Measurements from ENCODE around the gene FAM221A. TPM values are rescaled to one million over a fixed set of nuclear protein-coding genes. Genes with fewer than 3 reads are reported as not detected.

FAM221A gene, protein sequence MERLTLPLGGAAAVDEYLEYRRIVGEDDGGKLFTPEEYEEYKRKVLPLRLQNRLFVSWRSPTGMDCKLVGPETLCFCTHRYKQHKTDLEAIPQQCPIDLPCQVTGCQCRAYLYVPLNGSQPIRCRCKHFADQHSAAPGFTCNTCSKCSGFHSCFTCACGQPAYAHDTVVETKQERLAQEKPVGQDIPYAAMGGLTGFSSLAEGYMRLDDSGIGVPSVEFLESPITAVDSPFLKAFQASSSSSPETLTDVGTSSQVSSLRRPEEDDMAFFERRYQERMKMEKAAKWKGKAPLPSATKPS
- total RNA-seq, result 10 to 100 TPM in 1 of 2 donors, 1 to 10 TPM in 1; 7.0 to 30.8 TPM

DNA sequence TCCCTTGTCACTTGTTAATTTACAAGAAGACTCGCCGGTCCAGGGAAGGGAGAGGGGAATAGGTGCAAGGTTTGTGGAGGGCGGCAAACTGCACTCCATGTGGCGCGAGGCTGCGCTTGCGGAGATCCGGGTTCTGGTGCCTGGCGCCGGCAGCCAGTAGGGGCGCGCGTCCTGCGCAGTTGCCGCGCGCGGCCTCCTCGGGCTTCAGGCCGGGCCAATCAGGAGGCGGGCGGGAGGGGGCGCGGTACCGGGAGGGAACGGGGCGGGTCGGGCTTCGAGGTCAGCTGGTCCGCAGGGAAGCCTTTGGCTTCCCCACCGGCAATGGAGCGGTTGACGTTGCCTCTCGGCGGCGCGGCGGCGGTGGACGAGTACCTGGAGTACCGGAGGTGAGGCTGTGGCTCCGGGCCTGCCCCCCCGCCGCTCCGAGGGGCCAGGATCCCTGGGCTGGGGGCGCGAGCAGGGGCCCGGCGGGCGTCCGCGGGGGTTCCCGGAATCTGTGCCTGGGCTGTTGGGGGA, at the start of gene FAM221A:
Gene FAM221A, plus strand, starts transcription at position 302 of the 516 bp plus-strand sequence. Its CDS starts 20 bp downstream, at position 322.
- intact Hi-C loops (cut with DNase I), result loop anchor here (2.0 to 10.0 kb wide), 2 partner anchors 83 to 665 kb away; partner anchors contain the start of genes CCDC126 and HYCC1
- Histone ChIP-seq H3K36me3 (no peaks in the 10 kb centered on the region), H3K4me3 (peak within 1 kb of the TSS; percentile 64 to 69), H3K4me1 (replicated peaks) (no peaks in the 10 kb centered on the region), H3K27me3 (replicated peaks; ENCODE audit: insufficient read depth) (no peaks in the 10 kb centered on the region), H3K9me3 (no peaks in the 10 kb centered on the region), H3K27ac (peak within 1 kb of the TSS; percentile 80)
- TF ChIP-seq, protein P1, sequence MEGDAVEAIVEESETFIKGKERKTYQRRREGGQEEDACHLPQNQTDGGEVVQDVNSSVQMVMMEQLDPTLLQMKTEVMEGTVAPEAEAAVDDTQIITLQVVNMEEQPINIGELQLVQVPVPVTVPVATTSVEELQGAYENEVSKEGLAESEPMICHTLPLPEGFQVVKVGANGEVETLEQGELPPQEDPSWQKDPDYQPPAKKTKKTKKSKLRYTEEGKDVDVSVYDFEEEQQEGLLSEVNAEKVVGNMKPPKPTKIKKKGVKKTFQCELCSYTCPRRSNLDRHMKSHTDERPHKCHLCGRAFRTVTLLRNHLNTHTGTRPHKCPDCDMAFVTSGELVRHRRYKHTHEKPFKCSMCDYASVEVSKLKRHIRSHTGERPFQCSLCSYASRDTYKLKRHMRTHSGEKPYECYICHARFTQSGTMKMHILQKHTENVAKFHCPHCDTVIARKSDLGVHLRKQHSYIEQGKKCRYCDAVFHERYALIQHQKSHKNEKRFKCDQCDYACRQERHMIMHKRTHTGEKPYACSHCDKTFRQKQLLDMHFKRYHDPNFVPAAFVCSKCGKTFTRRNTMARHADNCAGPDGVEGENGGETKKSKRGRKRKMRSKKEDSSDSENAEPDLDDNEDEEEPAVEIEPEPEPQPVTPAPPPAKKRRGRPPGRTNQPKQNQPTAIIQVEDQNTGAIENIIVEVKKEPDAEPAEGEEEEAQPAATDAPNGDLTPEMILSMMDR (IDR thresholded peaks at IDR 0.05), result peak; percentile 61 to 76 (median 69)
- peak; percentile 16 for TF ChIP-seq POLR2A (IDR thresholded peaks at IDR 0.05)
- peak; percentile 53 for TF ChIP-seq POLR2AphosphoS5 (IDR thresholded peaks at IDR 0.05)
- DNase-seq (ENCODE audit: low spot score), result peak; percentile 85
- WGBS, result 1% methylated on average over 47 of the region's 53 CpGs

DNA sequence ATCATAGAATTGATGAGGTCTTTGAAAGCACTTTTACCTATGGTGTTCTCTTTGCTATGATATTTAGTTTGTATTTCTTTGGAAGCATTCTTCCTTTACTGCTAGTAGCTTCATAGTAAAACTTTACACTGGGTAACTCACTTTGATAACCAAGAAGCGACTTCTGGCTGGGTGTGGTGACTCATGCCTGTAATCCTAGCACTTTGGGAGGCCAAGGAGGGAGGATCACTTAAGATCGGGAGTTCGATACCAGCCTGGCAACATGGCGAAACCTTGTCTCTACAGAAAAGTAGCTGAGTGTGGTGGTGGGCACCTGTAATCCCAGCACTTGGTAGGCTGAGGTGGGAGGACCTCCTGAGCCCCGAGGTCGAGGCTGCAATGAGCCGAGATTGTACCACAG, 46.6 kb upstream of the FAM221A start:
- DNase-seq (ENCODE audit: low spot score), result no peak
- H3K9me3 ChIP-seq, result no peaks in the 10 kb centered on the region
- H3K4me3 ChIP-seq, result no peak overlapping the region
- H3K4me1 ChIP-seq (replicated peaks), result no peaks in the 10 kb centered on the region
- no peaks in the 10 kb centered on the region for H3K36me3 ChIP-seq
- no peaks in the 10 kb centered on the region for H3K27me3 ChIP-seq (replicated peaks; ENCODE audit: insufficient read depth)
- intact Hi-C loops (cut with DNase I), result no loop called here
- 89% methylated on average over 7 of the region's 7 CpGs for WGBS
- H3K27ac ChIP-seq, result no peak overlapping the region
- TF ChIP-seq, protein P1 (IDR thresholded peaks at IDR 0.05), result no peak
- TF ChIP-seq POLR2AphosphoS5 (IDR thresholded peaks at IDR 0.05) (no peak), POLR2A (IDR thresholded peaks at IDR 0.05) (no peak)

DNA sequence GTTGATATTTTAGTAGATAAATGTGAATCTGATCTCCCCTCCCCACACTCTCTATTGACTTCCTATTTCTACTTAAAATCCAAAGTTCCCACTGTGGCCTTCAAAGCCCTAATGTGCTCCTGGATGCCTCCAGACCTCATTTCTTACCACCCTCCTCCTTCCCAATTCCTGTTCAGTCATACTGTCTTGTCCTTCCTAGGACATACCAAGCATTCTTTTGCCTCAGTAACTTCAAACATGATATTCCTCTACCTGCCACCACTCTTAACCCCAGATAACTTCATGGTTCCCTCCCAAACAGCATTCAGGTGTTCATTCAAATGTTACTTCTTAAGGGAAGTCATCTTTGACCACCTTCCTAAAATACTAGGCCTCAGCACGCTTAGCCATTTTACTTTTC, 34.2 kb upstream of the FAM221A start:
- Histone ChIP-seq H3K4me3 (no peak overlapping the region), H3K4me1 (replicated peaks) (no peaks in the 10 kb centered on the region), H3K9me3 (no peaks in the 10 kb centered on the region), H3K27ac (no peak overlapping the region), H3K27me3 (replicated peaks; ENCODE audit: insufficient read depth) (no peaks in the 10 kb centered on the region), H3K36me3 (no peaks in the 10 kb centered on the region)
- TF ChIP-seq POLR2A (IDR thresholded peaks at IDR 0.05), result no peak
- no peak for TF ChIP-seq POLR2AphosphoS5 (IDR thresholded peaks at IDR 0.05)
- TF ChIP-seq, protein P1 (IDR thresholded peaks at IDR 0.05), result no peak
- intact Hi-C loops (cut with DNase I), result no loop called here
- 97% methylated on average over 1 of the region's 1 CpG for WGBS
- no peak for DNase-seq (ENCODE audit: low spot score)

DNA sequence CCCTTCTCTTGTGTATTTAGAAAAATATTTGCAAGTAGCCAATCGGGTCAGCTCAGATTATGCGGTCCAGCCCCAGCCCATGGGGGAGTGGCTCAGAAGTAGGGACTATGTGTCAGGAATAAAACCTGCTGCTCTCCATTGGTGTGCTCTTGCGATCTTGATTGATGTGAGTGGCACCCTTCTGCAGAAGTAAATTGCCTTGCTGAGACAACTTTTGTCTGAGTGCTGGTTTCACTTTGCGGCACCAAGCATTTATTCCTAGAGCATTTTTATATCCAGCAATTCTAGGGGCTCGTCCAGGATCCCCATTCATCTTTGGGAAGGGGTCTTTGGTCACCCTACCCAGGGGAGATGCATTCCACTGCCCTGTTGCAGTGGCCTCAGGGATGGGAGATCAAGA, 26.1 kb upstream of the FAM221A start:
- 91% methylated on average over 5 of the region's 5 CpGs for WGBS
- no peaks in the 10 kb centered on the region for H3K27me3 ChIP-seq (replicated peaks; ENCODE audit: insufficient read depth)
- H3K27ac ChIP-seq, result no peak overlapping the region
- no peak overlapping the region for H3K4me3 ChIP-seq
- intact Hi-C loops (cut with DNase I), result no loop called here
- TF ChIP-seq POLR2A (IDR thresholded peaks at IDR 0.05) (no peak), POLR2AphosphoS5 (IDR thresholded peaks at IDR 0.05) (no peak)
- TF ChIP-seq, protein P1 (IDR thresholded peaks at IDR 0.05), result no peak
- DNase-seq (ENCODE audit: low spot score), result no peak
- no peaks in the 10 kb centered on the region for H3K36me3 ChIP-seq
- H3K4me1 ChIP-seq (replicated peaks), result no peaks in the 10 kb centered on the region
- no peaks in the 10 kb centered on the region for H3K9me3 ChIP-seq

DNA sequence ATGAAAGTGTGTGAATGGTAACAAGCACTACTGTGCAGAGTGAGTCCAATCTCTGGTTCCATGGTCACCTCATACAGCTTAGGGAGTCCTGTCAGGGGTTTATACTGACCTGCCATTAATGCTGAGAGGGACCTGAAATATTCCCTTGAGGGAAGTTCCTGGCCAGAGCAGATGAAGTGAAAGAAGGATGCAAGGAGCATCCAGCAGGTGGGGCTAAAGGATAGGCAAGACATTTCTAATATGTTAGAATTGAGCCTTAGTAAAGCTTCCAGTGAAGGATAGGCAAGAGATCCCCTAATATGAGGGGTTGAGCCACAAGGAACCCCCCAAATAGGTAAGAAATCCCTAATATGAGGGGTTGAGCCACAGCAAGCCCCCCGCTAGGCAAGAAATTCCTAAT, 25.5 kb upstream of the FAM221A start:
- no peaks in the 10 kb centered on the region for H3K9me3 ChIP-seq
- H3K36me3 ChIP-seq, result no peaks in the 10 kb centered on the region
- DNase-seq (ENCODE audit: low spot score), result peak; percentile 23
- 82% methylated on average over 1 of the region's 1 CpG for WGBS
- no peak overlapping the region for H3K27ac ChIP-seq
- intact Hi-C loops (cut with DNase I), result no loop called here
- H3K27me3 ChIP-seq (replicated peaks; ENCODE audit: insufficient read depth), result no peaks in the 10 kb centered on the region
- TF ChIP-seq, protein P1 (IDR thresholded peaks at IDR 0.05), result peak in 3 of 4 experiments; percentile 33 to 34 (median 33)
- TF ChIP-seq POLR2A (IDR thresholded peaks at IDR 0.05), result no peak
- TF ChIP-seq POLR2AphosphoS5 (IDR thresholded peaks at IDR 0.05), result no peak
- no peaks in the 10 kb centered on the region for H3K4me1 ChIP-seq (replicated peaks)
- H3K4me3 ChIP-seq, result no peak overlapping the region
